Right ventricle myocardium inferior (tissue), 1 donor: ENCODE data around the gene CDHR2. TPM values are rescaled to one million over a fixed set of nuclear protein-coding genes. Genes with fewer than 3 reads are reported as not detected.
"Not testable (repeated sequence)": the region's sequence is repeated elsewhere in the genome, so short reads cannot be mapped to it uniquely, and the experiment has no call there.

Source experiments
- ATAC-seq: fragments of 200-7000 bp; cut with Tn5 transposase; one replicate; pipeline ENCODE4 v1.9.1; 2020; ENCODE audit warnings: mild to moderate bottlenecking, moderate library complexity
- DNase-seq: peaks from one replicate; pipeline ENCODE4 v3.0.0; 2021; ENCODE audit errors: missing footprints
- intact Hi-C: fragments of 100-400 bp; cut with DNase I; formaldehyde crosslinking; loops from one replicate; pipeline ENCODE4 v1.11.0; 2022
- total RNA-seq: library from RNA; stranded (reverse); fragmentation: NEBNext Ultra II Directional; extraction: Animal tissue kit (Norgen Biotek cat#: 25700); gene quantifications from one replicate; pipeline ENCODE4 v1.2.1, GENCODE V29; 2021
- donor health status: DM: no; HTN: yes; CAD: no; lungs with severe emphysema.

CDHR2 gene
- total RNA-seq, 1 donor from 2014 or later: 0.19 TPM

DNA sequence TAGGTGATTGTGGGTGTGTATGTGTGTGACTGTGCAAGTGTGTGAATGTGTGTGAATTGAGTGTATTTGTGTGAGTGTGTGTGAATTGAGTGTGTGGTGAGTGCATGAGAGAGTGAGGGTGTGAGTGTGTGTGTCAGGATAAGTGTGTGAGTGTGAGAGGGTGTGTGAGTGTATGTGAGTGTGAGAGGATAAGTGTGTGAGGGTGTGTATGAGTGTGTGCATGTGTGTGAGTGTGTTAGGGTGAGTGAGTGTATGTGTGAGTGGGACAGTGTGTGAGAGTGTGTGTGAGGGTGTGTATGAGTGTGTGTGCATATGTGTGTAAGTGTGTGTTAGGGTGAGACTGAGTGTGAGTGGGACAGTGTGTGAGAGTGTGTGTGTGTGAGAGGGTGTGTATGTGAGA is 39.2 kb downstream of the CDHR2 start:
- ATAC-seq (no peak), DNase-seq (no peak)
- intact Hi-C loops: no loop called here

DNA sequence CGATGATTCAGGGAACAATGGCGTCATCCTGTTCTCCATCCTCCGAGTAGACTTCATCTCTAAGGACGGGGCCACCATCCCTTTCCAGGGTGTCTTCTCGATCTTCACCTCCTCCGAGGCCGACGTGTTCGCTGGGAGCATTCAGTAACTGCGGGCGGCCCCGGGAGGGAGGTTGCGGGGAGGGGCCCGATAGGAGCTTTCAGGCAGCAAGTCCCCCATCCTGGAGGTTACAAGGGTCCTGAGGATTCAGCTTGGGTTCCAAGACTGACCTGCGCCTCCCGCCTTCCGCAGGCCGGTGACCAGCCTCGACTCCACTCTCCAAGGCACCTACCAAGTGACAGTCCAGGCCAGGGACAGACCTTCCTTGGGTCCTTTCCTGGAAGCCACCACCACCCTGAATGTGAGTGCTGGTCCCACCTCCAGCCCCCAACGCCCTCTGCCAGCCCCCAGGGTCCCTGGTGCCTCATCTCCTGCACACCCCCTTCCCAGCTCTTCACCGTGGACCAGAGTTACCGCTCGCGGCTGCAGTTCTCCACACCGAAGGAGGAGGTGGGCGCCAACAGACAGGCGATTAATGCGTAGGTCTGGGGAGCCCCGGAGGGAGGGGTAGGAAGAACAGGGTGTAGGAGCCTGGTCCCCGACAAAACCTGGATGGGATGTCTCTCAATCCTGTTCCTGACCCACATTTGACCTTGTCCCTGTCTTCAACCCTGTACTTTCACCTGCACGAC is 40.1 kb downstream of the CDHR2 start:
- ATAC-seq: no peak
- intact Hi-C loops: no loop called here
- no peak for DNase-seq

DNA sequence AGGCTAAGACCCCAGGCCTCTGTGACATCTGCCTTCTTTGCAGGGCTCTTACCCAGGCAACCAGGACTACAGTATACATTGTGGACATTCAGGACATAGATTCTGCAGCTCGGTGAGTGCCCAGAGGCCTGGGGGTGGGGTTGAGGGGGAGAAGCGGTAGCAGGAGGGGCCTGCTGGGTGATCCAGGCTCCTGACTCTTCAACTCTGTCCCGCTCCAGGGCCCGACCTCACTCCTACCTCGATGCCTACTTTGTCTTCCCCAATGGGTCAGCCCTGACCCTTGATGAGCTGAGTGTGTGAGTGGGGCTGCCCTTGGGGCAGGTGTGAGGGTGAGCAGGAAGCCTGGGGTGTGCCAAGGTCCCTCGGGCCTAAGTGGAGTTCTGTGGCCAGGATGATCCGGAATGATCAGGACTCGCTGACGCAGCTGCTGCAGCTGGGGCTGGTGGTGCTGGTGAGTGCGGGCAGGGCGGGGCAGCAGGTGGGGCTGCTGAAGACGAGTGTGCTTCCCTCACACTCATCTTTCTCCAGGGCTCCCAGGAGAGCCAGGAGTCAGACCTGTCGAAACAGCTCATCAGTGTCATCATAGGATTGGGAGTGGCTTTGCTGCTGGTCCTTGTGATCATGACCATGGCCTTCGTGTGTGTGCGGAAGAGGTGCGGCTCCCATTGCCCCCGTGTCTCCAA is 41.0 kb downstream of the CDHR2 start:
- ATAC-seq (no peak), DNase-seq (no peak)
- intact Hi-C loops: no loop called here

GRCh38 chr5:176591667-176592066 is 42.5 kb downstream of the CDHR2 start:
- ATAC-seq, intact Hi-C loops, DNase-seq: not testable (repeated sequence)

DNA sequence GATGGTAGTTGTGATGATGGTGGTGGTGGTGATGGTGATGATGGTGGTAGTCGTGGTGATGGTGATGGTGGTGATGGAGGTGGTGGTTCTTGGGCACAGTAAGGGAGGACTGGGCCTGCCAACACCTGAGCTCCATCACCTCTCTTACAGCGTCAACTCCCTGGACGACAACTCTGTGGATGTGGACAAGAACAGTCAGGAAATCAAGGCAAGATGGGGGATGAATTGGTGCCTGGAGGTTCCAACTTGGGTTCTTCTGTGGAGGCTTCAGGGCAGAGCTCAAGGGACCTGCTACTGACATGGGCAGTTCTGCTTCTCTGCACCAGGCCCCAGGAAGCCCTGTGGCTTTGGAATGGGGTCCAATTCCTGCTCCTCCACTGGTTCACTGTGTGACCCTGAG is 43.4 kb downstream of the CDHR2 start:
- DNase-seq (no peak), ATAC-seq (no peak)
- intact Hi-C loops: no loop called here

DNA sequence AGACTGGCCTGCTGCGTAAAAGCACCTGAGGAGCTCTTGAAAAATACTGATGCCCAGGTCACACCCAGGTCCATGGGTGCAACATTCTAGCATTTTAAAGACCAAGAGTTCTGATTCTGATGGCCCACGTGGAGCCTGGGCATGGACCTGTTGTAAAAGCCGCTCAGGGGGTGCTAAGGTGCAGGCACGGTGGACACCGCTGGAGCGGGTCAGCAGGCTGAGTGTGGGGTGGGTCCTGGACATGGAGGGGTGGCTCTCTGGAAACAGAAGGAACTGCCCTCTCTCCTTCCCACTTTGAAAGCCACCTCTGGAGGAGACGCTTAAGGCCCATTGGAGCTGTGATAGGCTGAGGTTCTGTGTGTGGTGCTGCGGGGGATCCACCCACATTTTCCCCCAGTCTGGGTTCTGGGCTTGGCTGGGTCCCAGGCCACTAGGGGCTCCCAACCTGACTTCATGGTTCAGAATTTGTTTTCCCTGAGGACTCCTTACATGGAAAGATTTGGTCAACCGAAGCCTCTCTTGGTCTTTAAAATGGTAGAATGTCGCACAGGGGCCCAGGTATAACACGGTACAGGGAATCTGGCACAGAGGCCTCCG is 44.2 kb downstream of the CDHR2 start:
- ATAC-seq (no peak), DNase-seq (no peak)
- intact Hi-C loops: no loop called here

- intact Hi-C loops: no loop called here
- no peak for ATAC-seq
- no peak for DNase-seq
These were observed 45.4 kb downstream of the CDHR2 start for GRCh38 chr5:176594554-176594953.

- ATAC-seq (no peak), DNase-seq (no peak)
- intact Hi-C loops: no loop called here
These were observed 46.3 kb downstream of the CDHR2 start for GRCh38 chr5:176595386-176595943.

GRCh38 chr5:176596069-176596644 is 47.0 kb downstream of the CDHR2 start:
- DNase-seq (peak; percentile 23), ATAC-seq (no peak)
- intact Hi-C loops: no loop called here

- ATAC-seq (peak; percentile 43), DNase-seq (no peak)
- intact Hi-C loops: no loop called here
These were observed 47.7 kb downstream of the CDHR2 start for GRCh38 chr5:176596689-176597416.

- intact Hi-C loops: no loop called here
- no peak for ATAC-seq
- peak; percentile 22 for DNase-seq
These were observed 48.6 kb downstream of the CDHR2 start for GRCh38 chr5:176597417-176598389.

GRCh38 chr5:176599749-176600430 is 50.7 kb downstream of the CDHR2 start:
- intact Hi-C loops: not testable (repeated sequence)
- DNase-seq: peak; percentile 46

DNA sequence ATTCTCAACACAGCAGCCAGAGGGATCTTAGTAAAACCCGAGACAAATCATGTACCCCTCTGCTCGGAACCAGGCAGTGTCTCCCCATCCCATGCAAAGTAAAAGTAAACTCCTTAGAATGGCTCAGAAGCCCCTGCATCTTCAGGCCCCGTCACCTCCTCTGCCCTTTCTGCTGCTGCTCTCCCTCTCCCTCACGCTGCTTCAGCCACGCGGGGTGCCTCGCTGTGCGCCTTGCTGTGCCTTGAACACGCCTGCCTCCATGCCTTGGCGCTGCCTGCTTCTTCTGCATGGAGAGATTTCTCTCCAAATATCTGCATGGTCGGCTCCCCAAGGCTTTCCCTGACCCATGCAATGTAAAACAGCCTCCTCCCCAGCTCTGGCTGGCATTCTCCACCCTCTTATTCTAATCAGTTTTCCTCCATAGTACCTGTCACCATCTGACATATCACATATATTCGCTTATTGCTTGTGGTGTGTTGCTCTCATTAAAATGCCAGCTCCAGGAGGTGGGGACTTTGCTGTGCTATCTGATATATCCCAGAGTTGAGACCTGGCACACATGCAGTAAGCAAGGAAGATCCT is 52.9 kb downstream of the CDHR2 start:
- intact Hi-C loops: no loop called here
- DNase-seq: peak; percentile 47
- ATAC-seq: no peak

More at GRCh38 chr5:176599749-176600430, 50.7 kb downstream of the CDHR2 start:
- ATAC-seq: not testable (repeated sequence)

DNA sequence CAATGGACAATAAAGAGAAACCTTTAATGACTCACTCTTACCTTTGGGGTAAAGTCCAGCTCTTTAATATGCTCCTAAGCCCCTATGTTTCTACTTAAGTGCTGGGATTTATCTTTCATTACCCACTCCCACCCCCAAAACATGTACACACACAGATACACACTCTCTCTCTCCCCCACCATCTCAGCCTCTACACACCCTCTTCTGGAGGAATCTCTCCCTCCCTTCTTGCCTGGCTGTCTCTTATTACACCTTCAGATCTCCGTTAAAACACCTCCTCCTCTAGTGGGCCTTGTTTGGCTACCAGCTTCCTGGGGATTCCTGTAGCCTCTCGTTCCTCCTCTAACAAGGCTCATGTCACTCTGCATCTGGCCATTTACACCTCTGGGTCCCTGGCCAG is 53.9 kb downstream of the CDHR2 start:
- ATAC-seq: no peak
- DNase-seq: no peak
- intact Hi-C loops: no loop called here

- DNase-seq: peak; percentile 37
- ATAC-seq: no peak
- intact Hi-C loops: no loop called here
These were observed 56.9 kb downstream of the CDHR2 start for GRCh38 chr5:176606032-176606431.

GRCh38 chr5:176606875-176607274 is 57.7 kb downstream of the CDHR2 start:
- ATAC-seq (no peak), DNase-seq (no peak)
- intact Hi-C loops: no loop called here
